ENCODE data around the gene WASF1.
"Not testable (repeated sequence)": the region's sequence is repeated elsewhere in the genome, so short reads cannot be mapped to it uniquely, and the experiment has no call there.

WASF1 gene

DNA sequence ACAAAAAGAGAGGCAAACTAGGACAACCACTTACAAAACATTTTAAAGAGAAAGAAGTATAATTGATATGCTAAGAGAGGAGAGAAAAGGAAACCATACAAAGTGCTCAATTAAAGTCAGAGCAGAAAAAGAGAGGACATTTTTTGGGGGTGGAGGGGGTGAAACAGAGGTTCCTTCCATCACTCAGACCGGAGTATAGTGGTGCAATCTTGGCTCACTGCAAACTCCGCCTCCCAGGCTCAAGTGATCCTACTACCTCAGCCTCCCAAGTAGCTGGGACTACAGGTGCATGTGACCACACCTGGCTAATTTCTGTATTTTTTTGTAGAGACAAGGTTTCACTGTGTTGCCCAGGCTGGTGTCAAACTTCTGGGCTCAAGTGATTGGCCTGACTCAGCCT lies 9.4 kb downstream of the WASF1 start:
- Histone ChIP-seq H3K27ac (ENCODE audit: low read depth, low read length) (no peak overlapping the region), H3K9ac (ENCODE audit: low read length) (no peak overlapping the region), H3K4me1 (ENCODE audit: control insufficient read depth, insufficient read depth, low read length) (peaks cover 16% of the 10 kb centered on the region), H3K36me3 (ENCODE audit: control insufficient read depth, insufficient read depth, low read length) (no peaks in the 10 kb centered on the region), H3K27me3 (ENCODE audit: control insufficient read depth, insufficient read depth, low read length) (no peaks in the 10 kb centered on the region), H3K9me3 (ENCODE audit: control insufficient read depth, insufficient read depth, low read depth, low read length) (no peaks in the 10 kb centered on the region), H3K4me3 (ENCODE audit: low read depth, low read length) (no peak overlapping the region; the same call in 1 of the 2 replicates)

- H3K4me1 ChIP-seq (ENCODE audit: control insufficient read depth, insufficient read depth, low read length) = no peaks in the 10 kb centered on the region
- no peak overlapping the region for H3K27ac ChIP-seq (ENCODE audit: low read depth, low read length)
- no peaks in the 10 kb centered on the region for H3K36me3 ChIP-seq (ENCODE audit: control insufficient read depth, insufficient read depth, low read length)
- H3K9me3 ChIP-seq (ENCODE audit: control insufficient read depth, insufficient read depth, low read depth, low read length) = no peaks in the 10 kb centered on the region
- no peak overlapping the region for H3K4me3 ChIP-seq (ENCODE audit: low read depth, low read length)
- H3K27me3 ChIP-seq (ENCODE audit: control insufficient read depth, insufficient read depth, low read length) = no peaks in the 10 kb centered on the region
- H3K9ac ChIP-seq (ENCODE audit: low read length) = no peak overlapping the region
These were observed 21.0 kb downstream of the WASF1 start for GRCh38 chr6:110158479-110158878.

DNA sequence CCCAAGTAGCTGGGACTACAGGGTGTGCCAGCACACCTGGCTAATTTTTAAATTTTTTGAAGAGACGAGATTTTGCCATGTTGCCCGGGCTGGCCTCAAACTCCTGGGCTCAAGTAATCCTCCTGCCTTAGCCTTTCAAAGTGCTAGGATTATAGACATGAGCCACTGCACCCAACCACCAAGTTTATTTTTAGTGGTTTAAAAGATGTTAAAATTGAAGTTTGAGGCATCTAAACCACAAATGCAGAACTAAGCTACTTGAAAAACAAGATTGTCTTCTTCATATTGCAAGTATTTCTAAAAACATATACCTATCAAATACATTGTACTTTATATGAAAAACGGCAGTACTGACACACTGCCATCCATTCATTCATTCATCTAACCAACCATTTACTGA lies 31.6 kb downstream of the WASF1 start:
- Histone ChIP-seq H3K4me1 (ENCODE audit: control insufficient read depth, insufficient read depth, low read length) (no peaks in the 10 kb centered on the region), H3K36me3 (ENCODE audit: control insufficient read depth, insufficient read depth, low read length) (no peaks in the 10 kb centered on the region), H3K27me3 (ENCODE audit: control insufficient read depth, insufficient read depth, low read length) (no peaks in the 10 kb centered on the region), H3K9me3 (ENCODE audit: control insufficient read depth, insufficient read depth, low read depth, low read length) (no peaks in the 10 kb centered on the region), H3K9ac (ENCODE audit: low read length) (no peak overlapping the region), H3K4me3 (ENCODE audit: low read depth, low read length) (no peak overlapping the region), H3K27ac (ENCODE audit: low read depth, low read length) (no peak overlapping the region)

- no peak overlapping the region for H3K27ac ChIP-seq (ENCODE audit: low read depth, low read length)
- peaks cover 32% of the 10 kb centered on the region for H3K9me3 ChIP-seq (ENCODE audit: control insufficient read depth, insufficient read depth, low read depth, low read length)
- no peaks in the 10 kb centered on the region for H3K4me1 ChIP-seq (ENCODE audit: control insufficient read depth, insufficient read depth, low read length)
- H3K27me3 ChIP-seq (ENCODE audit: control insufficient read depth, insufficient read depth, low read length) = no peaks in the 10 kb centered on the region
- H3K36me3 ChIP-seq (ENCODE audit: control insufficient read depth, insufficient read depth, low read length) = peaks cover 10% of the 10 kb centered on the region
- no peak overlapping the region for H3K4me3 ChIP-seq (ENCODE audit: low read depth, low read length)
- no peak overlapping the region for H3K9ac ChIP-seq (ENCODE audit: low read length)
These were observed 38.8 kb downstream of the WASF1 start for GRCh38 chr6:110140650-110141049.

DNA sequence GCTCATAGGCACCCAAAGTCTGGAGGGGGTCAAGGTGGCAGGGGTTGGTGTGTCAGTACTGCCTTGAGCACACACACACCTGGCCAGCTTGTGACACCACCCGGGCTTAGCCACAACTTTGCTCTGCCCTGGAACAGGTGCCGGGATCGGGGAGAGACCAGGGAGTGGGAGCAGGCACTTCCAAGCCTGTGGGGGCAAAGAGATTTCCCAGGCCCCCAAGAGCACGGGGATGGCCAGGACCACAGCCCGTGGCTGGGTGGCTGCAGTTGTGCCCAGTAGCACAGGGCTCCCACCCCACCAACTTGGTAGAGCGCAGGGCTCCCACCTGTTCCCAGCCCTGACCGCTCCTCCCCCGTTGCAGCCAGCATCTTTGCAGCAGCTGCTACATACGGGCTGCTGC lies 40.4 kb downstream of the WASF1 start:
- Histone ChIP-seq H3K4me1 (ENCODE audit: control insufficient read depth, insufficient read depth, low read length) (no peaks in the 10 kb centered on the region), H3K27me3 (ENCODE audit: control insufficient read depth, insufficient read depth, low read length) (no peaks in the 10 kb centered on the region), H3K9ac (ENCODE audit: low read length) (no peak overlapping the region), H3K27ac (ENCODE audit: low read depth, low read length) (no peak overlapping the region), H3K4me3 (ENCODE audit: low read depth, low read length) (no peak overlapping the region), H3K9me3 (ENCODE audit: control insufficient read depth, insufficient read depth, low read depth, low read length) (peaks cover 32% of the 10 kb centered on the region), H3K36me3 (ENCODE audit: control insufficient read depth, insufficient read depth, low read length) (peaks cover 10% of the 10 kb centered on the region)

- H3K9me3 ChIP-seq (ENCODE audit: control insufficient read depth, insufficient read depth, low read depth, low read length) = peaks cover 32% of the 10 kb centered on the region
- no peaks in the 10 kb centered on the region for H3K27me3 ChIP-seq (ENCODE audit: control insufficient read depth, insufficient read depth, low read length)
- peaks cover 10% of the 10 kb centered on the region for H3K36me3 ChIP-seq (ENCODE audit: control insufficient read depth, insufficient read depth, low read length)
- no peak overlapping the region for H3K4me3 ChIP-seq (ENCODE audit: low read depth, low read length)
- no peaks in the 10 kb centered on the region for H3K4me1 ChIP-seq (ENCODE audit: control insufficient read depth, insufficient read depth, low read length)
- no peak overlapping the region for H3K9ac ChIP-seq (ENCODE audit: low read length)
- H3K27ac ChIP-seq (ENCODE audit: low read depth, low read length) = no peak overlapping the region
These were observed 41.3 kb downstream of the WASF1 start for GRCh38 chr6:110137924-110138887.

DNA sequence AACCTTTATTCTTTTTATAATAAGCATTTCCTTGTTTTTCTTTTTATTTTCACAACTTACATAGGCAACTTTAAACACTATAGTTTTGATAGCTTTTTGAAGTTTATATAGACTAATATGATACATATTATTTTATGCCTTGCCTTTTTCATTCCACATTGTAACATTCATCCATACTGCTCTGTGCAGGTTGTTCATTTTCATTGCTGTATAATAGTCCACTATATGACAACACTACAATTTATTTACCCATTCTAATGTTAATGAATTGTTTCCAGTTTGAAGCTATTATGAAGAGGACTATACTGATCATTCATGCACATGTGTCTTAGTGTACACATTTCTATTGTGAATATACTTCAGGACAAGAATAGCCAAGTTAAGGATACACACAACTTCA lies 49.1 kb downstream of the WASF1 start:
- 0 out of 2 replicates have a peak, but pooled peaks cover 3% of the 10 kb centered on the region for H3K4me1 ChIP-seq (ENCODE audit: control insufficient read depth, insufficient read depth, low read length)
- no peak overlapping the region for H3K27ac ChIP-seq (ENCODE audit: low read depth, low read length)
- no peaks in the 10 kb centered on the region; the same call in 1 of the 2 replicates for H3K36me3 ChIP-seq (ENCODE audit: control insufficient read depth, insufficient read depth, low read length)
- H3K4me3 ChIP-seq (ENCODE audit: low read depth, low read length) = no peak overlapping the region
- no peaks in the 10 kb centered on the region for H3K27me3 ChIP-seq (ENCODE audit: control insufficient read depth, insufficient read depth, low read length)
- H3K9me3 ChIP-seq (ENCODE audit: control insufficient read depth, insufficient read depth, low read depth, low read length) = 0 out of 2 replicates have a peak, but pooled peaks cover 4% of the 10 kb centered on the region
- no peak overlapping the region for H3K9ac ChIP-seq (ENCODE audit: low read length)

GRCh38 chr6:110128418-110128817 lies 51.1 kb downstream of the WASF1 start:
- H3K36me3 ChIP-seq (ENCODE audit: control insufficient read depth, insufficient read depth, low read length) = no peaks in the 10 kb centered on the region; the same call in 1 of the 2 replicates
- H3K9me3 ChIP-seq (ENCODE audit: control insufficient read depth, insufficient read depth, low read depth, low read length) = 0 out of 2 replicates have a peak, but pooled peaks cover 4% of the 10 kb centered on the region
- 0 out of 2 replicates have a peak, but pooled peaks cover 3% of the 10 kb centered on the region for H3K4me1 ChIP-seq (ENCODE audit: control insufficient read depth, insufficient read depth, low read length)
- H3K27ac ChIP-seq (ENCODE audit: low read depth, low read length) = no peak overlapping the region
- H3K4me3 ChIP-seq (ENCODE audit: low read depth, low read length) = no peak overlapping the region
- no peaks in the 10 kb centered on the region for H3K27me3 ChIP-seq (ENCODE audit: control insufficient read depth, insufficient read depth, low read length)
- H3K9ac ChIP-seq (ENCODE audit: low read length) = no peak overlapping the region

GRCh38 chr6:110125361-110125760 lies 54.1 kb downstream of the WASF1 start:
- no peak overlapping the region for H3K4me3 ChIP-seq (ENCODE audit: low read depth, low read length)
- no peaks in the 10 kb centered on the region; the same call in 1 of the 2 replicates for H3K36me3 ChIP-seq (ENCODE audit: control insufficient read depth, insufficient read depth, low read length)
- H3K27me3 ChIP-seq (ENCODE audit: control insufficient read depth, insufficient read depth, low read length) = no peaks in the 10 kb centered on the region
- 0 out of 2 replicates have a peak, but pooled peaks cover 3% of the 10 kb centered on the region for H3K4me1 ChIP-seq (ENCODE audit: control insufficient read depth, insufficient read depth, low read length)
- no peak overlapping the region; the same call in 1 of the 2 replicates for H3K27ac ChIP-seq (ENCODE audit: low read depth, low read length)
- H3K9ac ChIP-seq (ENCODE audit: low read length) = no peak overlapping the region
- H3K9me3 ChIP-seq (ENCODE audit: control insufficient read depth, insufficient read depth, low read depth, low read length) = no peaks in the 10 kb centered on the region

DNA sequence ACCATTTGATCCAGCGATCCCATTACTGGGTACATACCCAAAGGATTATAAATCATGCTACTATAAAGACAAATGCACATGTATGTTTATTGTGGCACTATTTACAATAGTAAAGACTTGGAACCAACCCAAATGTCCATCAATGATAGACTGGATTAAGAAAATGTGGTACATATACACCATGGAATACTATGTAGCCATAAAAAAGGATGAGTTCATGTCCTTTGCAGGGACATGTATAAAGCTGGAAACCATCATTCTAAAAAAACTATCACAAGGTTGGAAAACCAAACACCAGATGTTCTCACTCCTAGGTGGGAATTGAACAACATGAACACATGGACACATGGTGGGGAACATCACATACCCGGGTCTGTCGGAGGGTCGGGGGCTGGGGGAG lies 57.8 kb downstream of the WASF1 start:
- H3K9me3 ChIP-seq (ENCODE audit: control insufficient read depth, insufficient read depth, low read depth, low read length); H3K36me3 ChIP-seq (ENCODE audit: control insufficient read depth, insufficient read depth, low read length); H3K27me3 ChIP-seq (ENCODE audit: control insufficient read depth, insufficient read depth, low read length); H3K27ac ChIP-seq (ENCODE audit: low read depth, low read length); H3K4me1 ChIP-seq (ENCODE audit: control insufficient read depth, insufficient read depth, low read length); H3K4me3 ChIP-seq (ENCODE audit: low read depth, low read length); H3K9ac ChIP-seq (ENCODE audit: low read length): not testable (repeated sequence)

DNA sequence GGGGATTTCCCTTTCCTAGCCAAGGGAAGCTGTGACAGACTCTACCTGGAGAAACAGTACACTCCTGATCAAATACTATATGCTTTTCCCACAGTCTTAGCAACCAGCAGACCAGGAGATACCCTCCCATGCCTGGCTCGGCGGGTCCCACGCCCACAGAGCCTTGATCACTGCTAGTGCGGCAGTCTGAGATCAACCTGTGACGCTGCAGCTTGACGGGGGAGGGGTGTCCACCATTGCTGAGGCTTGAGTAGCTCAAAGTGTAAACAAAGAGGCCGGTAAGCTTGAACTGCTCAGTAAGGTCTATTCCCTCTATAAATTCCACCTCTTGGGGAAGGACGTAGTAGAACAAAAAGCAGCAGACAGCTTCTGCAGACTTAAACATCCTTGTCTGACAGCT lies 63.2 kb downstream of the WASF1 start:
- Histone ChIP-seq H3K4me1 (ENCODE audit: control insufficient read depth, insufficient read depth, low read length) (peaks cover 7% of the 10 kb centered on the region), H3K9ac (ENCODE audit: low read length) (no peak overlapping the region), H3K27ac (ENCODE audit: low read depth, low read length) (no peak overlapping the region), H3K36me3 (ENCODE audit: control insufficient read depth, insufficient read depth, low read length) (no peaks in the 10 kb centered on the region), H3K4me3 (ENCODE audit: low read depth, low read length) (no peak overlapping the region), H3K27me3 (ENCODE audit: control insufficient read depth, insufficient read depth, low read length) (no peaks in the 10 kb centered on the region), H3K9me3 (ENCODE audit: control insufficient read depth, insufficient read depth, low read depth, low read length) (no peaks in the 10 kb centered on the region)
